ENCODE measurements around the gene HMX3. TPM values are rescaled to one million over a fixed set of nuclear protein-coding genes. Genes with fewer than 3 reads are reported as not detected.

HMX3 gene
- total RNA-seq, 1 experiment from 2014 or later, result 3.9 TPM

- DNase-seq (ENCODE audit: extremely low read depth, low read depth), result no peak
These were observed 2.0 kb upstream of the HMX3 start for GRCh38 chr10:123133541-123134342.

- no peak for DNase-seq (ENCODE audit: extremely low read depth, low read depth)
These were observed 1.3 kb upstream of the HMX3 start for GRCh38 chr10:123134343-123134914.

GRCh38 chr10:123134915-123135414 lies 805 bp upstream of the HMX3 start:
- no peak for DNase-seq (ENCODE audit: extremely low read depth, low read depth)

- no peak for DNase-seq (ENCODE audit: extremely low read depth, low read depth)
These were observed 543 bp downstream of the HMX3 start for GRCh38 chr10:123136221-123136805.

GRCh38 chr10:123136806-123137642 lies 1.3 kb downstream of the HMX3 start:
- DNase-seq (ENCODE audit: extremely low read depth, low read depth), result no peak

GRCh38 chr10:123139165-123139520 lies 3.4 kb downstream of the HMX3 start:
- no peak for DNase-seq (ENCODE audit: extremely low read depth, low read depth)

GRCh38 chr10:123139521-123140163 lies 3.9 kb downstream of the HMX3 start:
- DNase-seq (ENCODE audit: extremely low read depth, low read depth), result peak; percentile 83

GRCh38 chr10:123140164-123140982 lies 4.6 kb downstream of the HMX3 start:
- no peak for DNase-seq (ENCODE audit: extremely low read depth, low read depth)

- DNase-seq (ENCODE audit: extremely low read depth, low read depth), result no peak
These were observed 5.2 kb downstream of the HMX3 start for GRCh38 chr10:123140983-123141390.

- no peak for DNase-seq (ENCODE audit: extremely low read depth, low read depth)
These were observed 6.3 kb downstream of the HMX3 start for GRCh38 chr10:123141791-123142700.

- no peak for DNase-seq (ENCODE audit: extremely low read depth, low read depth)
These were observed 7.0 kb downstream of the HMX3 start for GRCh38 chr10:123142701-123143161.

GRCh38 chr10:123143162-123143824 lies 7.5 kb downstream of the HMX3 start:
- DNase-seq (ENCODE audit: extremely low read depth, low read depth), result no peak

GRCh38 chr10:123143825-123144168 lies 8.0 kb downstream of the HMX3 start:
- no peak for DNase-seq (ENCODE audit: extremely low read depth, low read depth)

- no peak for DNase-seq (ENCODE audit: extremely low read depth, low read depth)
These were observed 9.1 kb downstream of the HMX3 start for GRCh38 chr10:123144697-123145541.

GRCh38 chr10:123145542-123146012 lies 9.8 kb downstream of the HMX3 start:
- DNase-seq (ENCODE audit: extremely low read depth, low read depth), result no peak

- no peak for DNase-seq (ENCODE audit: extremely low read depth, low read depth)
These were observed 10.5 kb downstream of the HMX3 start for GRCh38 chr10:123146013-123146893.

Data from NCI-H460 (cell line).